HCT116 (cell line): ENCODE data around the gene TSKU. TPM values are rescaled to one million over a fixed set of nuclear protein-coding genes. Genes with fewer than 3 reads are reported as not detected.

Experiments
- ATAC-seq: fragments of 200-7000 bp; cut with Tn5 transposase; 2 replicates; pipeline ENCODE4 v1.9.1; 2020; ENCODE audit warnings: mild to moderate bottlenecking, moderate library complexity
- BruUV-seq: library from RNA; stranded (reverse); fragments of 400-500 nt; replicated peaks from 2 replicates; lab custom pipeline; 2021; lab: Mats Ljungman, UMichigan
- CTCF ChIA-PET: fragments of 300-600 bp; sonication (Branson Sonifier 250); formaldehyde crosslinking; loops from one replicate; lab custom pipeline; 2021; ENCODE audit warnings: antibody characterized with exemption; lab: Charles Lee
- POLR2A ChIA-PET: fragments of 300-600, 350-600 bp; sonication (Branson Sonifier 250); formaldehyde crosslinking; loops from one replicate; lab custom pipeline; 2021; ENCODE audit warnings: antibody characterized with exemption; lab: Charles Lee
- RAD21 ChIA-PET, 2 experiments: fragments of 300-600 bp; sonication (Branson Sonifier 250); formaldehyde crosslinking; loops; one replicate each; lab custom pipeline; 2023; ENCODE audit warnings: low total read pairs in 2 of 2; ENCODE audit not compliant: uncharacterized antibody in 2 of 2, unreplicated experiment in 2 of 2, low non-redundant PET in 1 of 2; lab: Charles Lee
- DNase-seq: peaks from one replicate; pipeline ENCODE4 v3.0.0-alpha.2; 2010; ENCODE audit warnings: low read depth, low spot score
- H2AFZ ChIP-seq: fragments of 200-600 bp; shearing (Covaris generic), sonication (generic); 2 replicates; pipeline ENCODE4 v1.6.1; 2017; ENCODE audit warnings: low read depth, mixed run types, mixed read lengths, antibody characterized with exemption, low read length; ENCODE audit not compliant: poor library complexity, severe bottlenecking
- H3K27ac ChIP-seq: 2 replicates; pipeline ENCODE4 v1.5.1; 2012; ENCODE audit warnings: low read depth, low read length
- H3K27me3 ChIP-seq: fragments of 200-600 bp; sonication (generic); 2 replicates; pipeline ENCODE4 v1.6.1; 2016; ENCODE audit warnings: mixed run types, low read length, mixed read lengths; ENCODE audit not compliant: insufficient read depth
- H3K36me3 ChIP-seq, 2 experiments: fragments of 200-500 bp in 1 of 2; fragments of 200-600 bp in 1 of 2; sonication (Bioruptor generic) in 1 of 2; sonication (generic) in 1 of 2; 2 replicates each; pipeline versions ENCODE4 v1.5.1 to v1.6.1; 2014 to 2016; ENCODE audit warnings: low read length in 2 of 2, inconsistent platforms in 1 of 2, mixed read lengths in 1 of 2, mixed run types in 1 of 2; ENCODE audit not compliant: insufficient read depth in 2 of 2, control insufficient read depth in 1 of 2
- H3K4me1 ChIP-seq, 2 experiments: fragments of 200-600 bp in 1 of 2; sonication (generic) in 1 of 2; 2 replicates each; pipeline versions ENCODE4 v1.5.1 to v1.6.1; 2012 to 2017; ENCODE audit warnings: low read length in 2 of 2, inconsistent platforms in 1 of 2, mild to moderate bottlenecking in 1 of 2, mixed read lengths in 1 of 2, mixed run types in 1 of 2, moderate library complexity in 1 of 2; ENCODE audit not compliant: insufficient read depth in 2 of 2, control insufficient read depth in 1 of 2
- H3K4me2 ChIP-seq: fragments of 200-600 bp; sonication (generic); 2 replicates; pipeline ENCODE4 v1.6.1; 2017; ENCODE audit warnings: mixed run types, low read length, mixed read lengths
- H3K4me3 ChIP-seq, 2 experiments: fragments of 200-600 bp in 1 of 2; sonication (generic) in 1 of 2; replicated peaks in 1 of 2; 2 replicates each; pipeline ENCODE4 v1.5.1; 2011 to 2016; ENCODE audit warnings: low read length in 2 of 2, control low read depth in 1 of 2, low read depth in 1 of 2, mild to moderate bottlenecking in 1 of 2, mixed read lengths in 1 of 2, mixed run types in 1 of 2
- H3K79me2 ChIP-seq: fragments of 200-600 bp; sonication (generic); 2 replicates; pipeline ENCODE4 v1.6.1; 2017; ENCODE audit warnings: mild to moderate bottlenecking, mixed run types, low read length, moderate library complexity, mixed read lengths; ENCODE audit not compliant: insufficient read depth
- H3K9ac ChIP-seq: fragments of 200-600 bp; sonication (generic); 2 replicates; pipeline ENCODE4 v1.6.1; 2016; ENCODE audit warnings: low read length, mixed read lengths
- H3K9me2 ChIP-seq: fragments of 200-600 bp; sonication (generic), shearing (Covaris generic); 2 replicates; pipeline ENCODE4 v1.6.1; 2017; ENCODE audit warnings: mixed run types, mild to moderate bottlenecking, moderate library complexity; ENCODE audit not compliant: insufficient read depth
- H3K9me3 ChIP-seq, 2 experiments: fragments of 200-500 bp in 1 of 2; fragments of 200-600 bp in 1 of 2; sonication (Bioruptor generic) in 1 of 2; sonication (generic) in 1 of 2; 2 replicates each; pipeline ENCODE4 v1.6.1; 2014 to 2017; ENCODE audit warnings: low read length in 2 of 2, mixed read lengths in 2 of 2, inconsistent platforms in 1 of 2, low read depth in 1 of 2, mild to moderate bottlenecking in 1 of 2, mixed run types in 1 of 2, moderate library complexity in 1 of 2; ENCODE audit not compliant: control insufficient read depth in 1 of 2, insufficient read depth in 1 of 2
- H4K20me1 ChIP-seq: fragments of 200-600 bp; sonication (generic), shearing (Covaris generic); 2 replicates; pipeline ENCODE4 v1.6.1; 2017; ENCODE audit warnings: mixed run types, mild to moderate bottlenecking, moderate library complexity; ENCODE audit not compliant: insufficient read depth
- ATF3 ChIP-seq: IDR thresholded peaks from 2 replicates; pipeline ENCODE4 v1.6.1; 2012
- CEBPB ChIP-seq: IDR thresholded peaks from 2 replicates; pipeline ENCODE4 v1.6.1; 2012; ENCODE audit warnings: low read depth
- EZH2 ChIP-seq: fragments of 200-600 bp; sonication (generic); IDR thresholded peaks from 2 replicates; pipeline ENCODE4 v1.6.1; 2017; ENCODE audit warnings: antibody characterized with exemption, mixed run types
- POLR2A ChIP-seq: IDR thresholded peaks from 2 replicates; pipeline ENCODE4 v1.7.0; 2011; ENCODE audit warnings: borderline replicate concordance; ENCODE audit not compliant: insufficient read depth, insufficient read length; ENCODE audit errors: extremely low read depth
- RAD21 ChIP-seq: IDR thresholded peaks from 2 replicates; pipeline ENCODE4 v1.6.1; 2012; ENCODE audit warnings: low read depth, mild to moderate bottlenecking
- SIN3A ChIP-seq: IDR thresholded peaks from 2 replicates; pipeline ENCODE4 v1.6.1; 2012; ENCODE audit warnings: low read depth
- SRF ChIP-seq: IDR thresholded peaks from 2 replicates; pipeline ENCODE4 v1.6.1; 2012; ENCODE audit warnings: low read depth
- ZNF274 ChIP-seq: fragments of 200-500 bp; sonication (Bioruptor generic); IDR thresholded peaks from 2 replicates; pipeline ENCODE4 v1.6.1; 2014; ENCODE audit warnings: mild to moderate bottlenecking, low read depth, low read length, inconsistent platforms
- intact Hi-C: fragments of 100-400 bp; cut with micrococcal nuclease; formaldehyde crosslinking; loops from 2 replicates; pipeline ENCODE4 v1.10.0; 2022
- total RNA-seq: library from RNA; stranded (reverse); gene quantifications from one replicate; pipeline ENCODE4 v1.2.1, GENCODE V29; 2021; ENCODE audit not compliant: unreplicated experiment

TSKU gene
- total RNA-seq, 1 experiment from 2014 or later = 21.9 TPM

- no peak for DNase-seq
- intact Hi-C loops = loop anchor here (5.0 kb wide), 1 partner anchor 37 kb away; the partner anchor contains the start of gene TSKU
These were observed 37.5 kb upstream of the TSKU start for GRCh38 chr11:76745561-76746207.

GRCh38 chr11:76747153-76747914, 35.8 kb upstream of the TSKU start:
- Histone ChIP-seq H3K9ac (no peak overlapping the region), H3K9me3 (no peaks in the 10 kb centered on the region), H2AFZ (no peak overlapping the region), H3K9me2 (no peaks in the 10 kb centered on the region), H3K4me3 (no peak overlapping the region), H3K27ac (no peak overlapping the region), H3K4me1 (peaks cover 0 to 6% of the 10 kb centered on the region in 2 experiments; a peak in 2 of 4 replicates), H3K4me2 (no peak overlapping the region), H3K79me2 (no peaks in the 10 kb centered on the region), H3K27me3 (no peaks in the 10 kb centered on the region), H4K20me1 (no peaks in the 10 kb centered on the region), H3K36me3 (no peaks in the 10 kb centered on the region)
- ATAC-seq (no peak), DNase-seq (no peak)
- TF ChIP-seq CEBPB (no peak), SRF (peak; percentile 71; the same call in 1 of the 2 replicates)
- intact Hi-C loops = loop anchor here (5.0 kb wide), 1 partner anchor 35 kb away; the partner anchor contains the start of gene TSKU
- ChIA-PET RAD21 (no interaction called here), POLR2A (no interaction called here), CTCF (interaction anchor here (0.8 kb wide), 1 partner anchor 13 kb away, joined by 3 read pairs; no protein-coding TSS in a partner anchor)
- no TSS peak for BruUV-seq

More at GRCh38 chr11:76745561-76746207, 37.5 kb upstream of the TSKU start:
- TF ChIP-seq SIN3A (no peak), ATF3 (no peak), ZNF274 (no peak), RAD21 (no peak), POLR2A (no peak), EZH2 (no peak)
- Histone ChIP-seq H3K4me1 (peaks cover 0 to 6% of the 10 kb centered on the region in 2 experiments; a peak in 2 of 4 replicates), H3K36me3 (no peaks in the 10 kb centered on the region), H3K27me3 (no peaks in the 10 kb centered on the region), H3K9me3 (no peaks in the 10 kb centered on the region), H3K79me2 (no peaks in the 10 kb centered on the region), H3K9ac (no peak overlapping the region), H2AFZ (no peak overlapping the region), H3K4me3 (no peak overlapping the region), H3K27ac (no peak overlapping the region), H3K9me2 (no peaks in the 10 kb centered on the region), H3K4me2 (no peak overlapping the region), H4K20me1 (no peaks in the 10 kb centered on the region)
- ChIA-PET RAD21 (no interaction called here), POLR2A (no interaction called here), CTCF (no interaction called here)
- BruUV-seq = no TSS peak
- peak; percentile 52; the same call in 1 of the 2 replicates for ATAC-seq
